H9 (cell line): Measurements from ENCODE around the gene ETV6. TPM values are rescaled to one million over a fixed set of nuclear protein-coding genes. Genes with fewer than 3 reads are reported as not detected.

ENCODE experiments used
- DNase-seq: peaks from one replicate; pipeline ENCODE4 v3.0.0-alpha.2; 2017
- H2AFZ ChIP-seq: one replicate; pipeline ENCODE4 v1.6.1; 2013; ENCODE audit warnings: mild to moderate bottlenecking, low read length, control low read depth, moderate library complexity
- H2AK5ac ChIP-seq: 2 replicates; pipeline ENCODE4 v1.6.1; 2013; ENCODE audit warnings: low read length, control low read depth, mixed read lengths; ENCODE audit not compliant: insufficient read length
- H2BK120ac ChIP-seq: one replicate; pipeline ENCODE4 v1.6.1; 2013; ENCODE audit warnings: low read depth, mild to moderate bottlenecking, low read length, control low read depth, inconsistent platforms; ENCODE audit not compliant: poor library complexity, severe bottlenecking
- H2BK12ac ChIP-seq: 2 replicates; pipeline ENCODE4 v1.6.1; 2013; ENCODE audit warnings: low read length, control low read depth, mixed read lengths, low read depth; ENCODE audit not compliant: insufficient read length
- H2BK15ac ChIP-seq: 2 replicates; pipeline ENCODE4 v1.6.1; 2013; ENCODE audit warnings: low read depth, low read length, control low read depth
- H2BK20ac ChIP-seq: one replicate; pipeline ENCODE4 v1.6.1; 2013; ENCODE audit warnings: low read depth, mild to moderate bottlenecking, low read length, control low read depth, inconsistent platforms; ENCODE audit not compliant: poor library complexity, severe bottlenecking
- H2BK5ac ChIP-seq: 2 replicates; pipeline ENCODE4 v1.6.1; 2013; ENCODE audit warnings: low read length, control low read depth, mixed read lengths; ENCODE audit not compliant: insufficient read length
- H3K14ac ChIP-seq: 2 replicates; pipeline ENCODE4 v1.6.1; 2013; ENCODE audit warnings: low read length, control low read depth; ENCODE audit not compliant: insufficient read depth
- H3K18ac ChIP-seq: 2 replicates; pipeline ENCODE4 v1.6.1; 2013; ENCODE audit warnings: low read depth, mild to moderate bottlenecking, mixed read lengths, low read length, control low read depth; ENCODE audit not compliant: insufficient read length
- H3K23ac ChIP-seq: 2 replicates; pipeline ENCODE4 v1.6.1; 2013; ENCODE audit warnings: low read length, control low read depth, mixed read lengths, low read depth; ENCODE audit not compliant: insufficient read length
- H3K23me2 ChIP-seq: 2 replicates; pipeline ENCODE4 v1.6.1; 2013; ENCODE audit warnings: low read depth, mild to moderate bottlenecking, mixed read lengths, low read length, control low read depth; ENCODE audit not compliant: insufficient read length, poor library complexity, severe bottlenecking
- H3K27ac ChIP-seq: 2 replicates; pipeline ENCODE4 v1.5.1; 2013; ENCODE audit warnings: low read length, control low read depth, mixed read lengths, low read depth; ENCODE audit not compliant: insufficient read length
- H3K27me3 ChIP-seq: 2 replicates; pipeline ENCODE4 v1.6.1; 2013; ENCODE audit warnings: low read length, control low read depth, inconsistent platforms; ENCODE audit not compliant: insufficient read depth
- H3K4ac ChIP-seq: 2 replicates; pipeline ENCODE4 v1.6.1; 2013; ENCODE audit warnings: low read depth, mild to moderate bottlenecking, control low read depth, inconsistent platforms, low read length, moderate library complexity
- H3K4me1 ChIP-seq: 2 replicates; pipeline ENCODE4 v1.6.1; 2013; ENCODE audit warnings: low read length, control low read depth, inconsistent platforms; ENCODE audit not compliant: insufficient read depth
- H3K4me2 ChIP-seq: 2 replicates; pipeline ENCODE4 v1.6.1; 2013; ENCODE audit warnings: low read length, control low read depth, mixed read lengths; ENCODE audit not compliant: insufficient read length, insufficient read depth
- H3K56ac ChIP-seq: 2 replicates; pipeline ENCODE4 v1.6.1; 2013; ENCODE audit warnings: low read depth, mild to moderate bottlenecking, mixed read lengths, low read length, control low read depth; ENCODE audit not compliant: insufficient read length
- H3K79me1 ChIP-seq: 2 replicates; pipeline ENCODE4 v1.6.1; 2013; ENCODE audit warnings: low read depth, mild to moderate bottlenecking, moderate library complexity, low read length, control low read depth, inconsistent platforms; ENCODE audit not compliant: insufficient read depth, poor library complexity, severe bottlenecking
- H3K79me2 ChIP-seq: 2 replicates; pipeline ENCODE4 v1.6.1; 2013; ENCODE audit warnings: low read length, control low read depth, inconsistent platforms; ENCODE audit not compliant: insufficient read depth
- H3K9ac ChIP-seq: 2 replicates; pipeline ENCODE4 v1.6.1; 2013; ENCODE audit warnings: low read length, control low read depth, mixed read lengths; ENCODE audit not compliant: insufficient read length; ENCODE audit errors: extremely low read depth
- H3K9me3 ChIP-seq: one replicate; pipeline ENCODE4 v1.6.1; 2013; ENCODE audit warnings: low read depth, low read length, inconsistent platforms; ENCODE audit not compliant: control insufficient read depth
- H3T11ph ChIP-seq: one replicate; pipeline ENCODE4 v1.6.1; 2013; ENCODE audit warnings: mild to moderate bottlenecking, low read length, control low read depth, inconsistent platforms
- H4K20me1 ChIP-seq: one replicate; pipeline ENCODE4 v1.6.1; 2013; ENCODE audit not compliant: control insufficient read depth, insufficient read length, insufficient read depth
- H4K5ac ChIP-seq: 2 replicates; pipeline ENCODE4 v1.6.1; 2013; ENCODE audit warnings: low read depth, mild to moderate bottlenecking, mixed read lengths, low read length, control low read depth; ENCODE audit not compliant: insufficient read length
- H4K8ac ChIP-seq: replicated peaks from 2 replicates; pipeline ENCODE4 v1.6.1; 2013; ENCODE audit warnings: low read length, control low read depth, mixed read lengths, low read depth; ENCODE audit not compliant: insufficient read length
- H4K91ac ChIP-seq: 2 replicates; pipeline ENCODE4 v1.6.1; 2013; ENCODE audit warnings: low read depth, mild to moderate bottlenecking, moderate library complexity, mixed read lengths, low read length, control low read depth; ENCODE audit not compliant: insufficient read length
- H3K27ac Mint-ChIP-seq, 3 experiments: 2 replicates in 2 of 3; 3 replicates in 1 of 3; pipeline ENCODE4 v1.8.0; 2020 to 2021; ENCODE audit warnings: mixed read lengths in 3 of 3, mild to moderate bottlenecking in 1 of 3, moderate library complexity in 1 of 3
- H3K27me3 Mint-ChIP-seq: 2 replicates; pipeline ENCODE4 v1.8.0; 2021; ENCODE audit warnings: low read depth, mild to moderate bottlenecking, moderate library complexity, mixed read lengths
- H3K36me3 Mint-ChIP-seq, 3 experiments: 2 replicates in 2 of 3; 3 replicates in 1 of 3; pipeline ENCODE4 v1.8.0; 2020 to 2021; ENCODE audit warnings: low read depth in 3 of 3, mixed read lengths in 3 of 3; ENCODE audit not compliant: insufficient read depth in 1 of 3
- H3K4me1 Mint-ChIP-seq, 2 experiments: 2 replicates each; pipeline ENCODE4 v1.8.0; 2020; ENCODE audit warnings: mixed read lengths in 2 of 2
- H3K4me3 Mint-ChIP-seq, 2 experiments: 2 replicates in 1 of 2; 3 replicates in 1 of 2; pipeline ENCODE4 v1.8.0; 2020 to 2021; ENCODE audit warnings: mild to moderate bottlenecking in 2 of 2, mixed read lengths in 2 of 2, moderate library complexity in 1 of 2
- H3K9me3 Mint-ChIP-seq, 2 experiments: 2 replicates in 1 of 2; 3 replicates in 1 of 2; pipeline ENCODE4 v1.8.0; 2020; ENCODE audit warnings: mild to moderate bottlenecking in 2 of 2, mixed read lengths in 2 of 2, moderate library complexity in 1 of 2
- CTCF ChIP-seq: fragments of 200-600 bp; sonication (generic); conservative IDR thresholded peaks from 3 replicates; pipeline ENCODE4 v1.8.0; 2021; ENCODE audit warnings: antibody characterized with exemption, mild to moderate bottlenecking
- WGBS: extraction: QIAGEN DNeasy Blood & Tissue Kit; methylation state at CpG from one replicate; pipeline ENCODE4 v1.1.7; 2013; ENCODE audit warnings: missing lambda C conversion rate, low lambda C conversion rate, mixed read lengths; ENCODE audit not compliant: insufficient read length; ENCODE audit errors: extremely low coverage; 5-methylcytosine and 5-hydroxymethylcytosine counted together
- total RNA-seq: library from RNA; stranded (reverse); gene quantifications from 2 replicates; pipeline ENCODE4 v1.2.1, GENCODE V29; 2021

Gene ETV6
- total RNA-seq, 1 experiment from 2014 or later, result 28.7 TPM

GRCh38 chr12:11805043-11805442, 155.6 kb downstream of the ETV6 start:
- no peaks in the 10 kb centered on the region for H3K27me3 Mint-ChIP-seq
- no peak overlapping the region for H2BK120ac ChIP-seq
- H3K36me3 Mint-ChIP-seq, result peaks cover 0 to 3% (median 2%) of the 10 kb centered on the region in 3 experiments; a peak in 1 of 7 replicates
- H2AFZ ChIP-seq, result no peak overlapping the region
- no peaks in the 10 kb centered on the region for H4K20me1 ChIP-seq
- H2BK5ac ChIP-seq, result no peak overlapping the region
- no peak overlapping the region for H3K4ac ChIP-seq
- no peak overlapping the region for H2BK20ac ChIP-seq
- peaks cover 14 to 18% of the 10 kb centered on the region in 2 experiments for H3K4me1 Mint-ChIP-seq
- peak; percentile 49 for TF ChIP-seq CTCF
- no CpG with 5 or more reads among the region's 3 CpGs for WGBS
- H3K4me2 ChIP-seq, result no peak overlapping the region
- no peak overlapping the region for H3K27ac Mint-ChIP-seq
- H3K27ac ChIP-seq, result no peak overlapping the region
- no peaks in the 10 kb centered on the region for H3K23me2 ChIP-seq
- H3K4me1 ChIP-seq, result peaks cover 5% of the 10 kb centered on the region
- no peak overlapping the region for H2AK5ac ChIP-seq
- no peak overlapping the region for H4K8ac ChIP-seq
- no peak overlapping the region for H4K5ac ChIP-seq
- no peaks in the 10 kb centered on the region for H3K79me1 ChIP-seq
- H4K91ac ChIP-seq, result no peak overlapping the region
- H2BK12ac ChIP-seq, result no peak overlapping the region
- no peak overlapping the region for H3T11ph ChIP-seq
- H3K79me2 ChIP-seq, result no peaks in the 10 kb centered on the region
- H3K18ac ChIP-seq, result no peak overlapping the region
- H3K56ac ChIP-seq, result no peak overlapping the region
- no peaks in the 10 kb centered on the region; a peak in 1 of 5 replicates for H3K9me3 Mint-ChIP-seq
- H3K14ac ChIP-seq, result no peak overlapping the region
- H3K4me3 Mint-ChIP-seq, result no peak overlapping the region
- H3K27me3 ChIP-seq, result no peaks in the 10 kb centered on the region
- DNase-seq, result no peak
- H3K9me3 ChIP-seq, result no peaks in the 10 kb centered on the region
- no peak overlapping the region for H3K23ac ChIP-seq
- H3K9ac ChIP-seq, result no peak overlapping the region
- H2BK15ac ChIP-seq, result no peak overlapping the region
